ENCODE data around the gene VPS13C.

VPS13C gene

GRCh38 chr15:62083194-62084154 lies 23.2 kb upstream of the VPS13C start:
- no peak for DNase-seq (ENCODE audit: extremely low spot score)
- TF ChIP-seq ELF4 (IDR thresholded peaks at IDR 0.05): no peak
- no peak for TF ChIP-seq BHLHE40 (IDR thresholded peaks at IDR 0.05; ENCODE audit: borderline replicate concordance)
- TF ChIP-seq ZNF384 (IDR thresholded peaks at IDR 0.05): no peak
- TF ChIP-seq SUZ12 (IDR thresholded peaks at IDR 0.05): no peak
- no peak for TF ChIP-seq LEF1 (IDR thresholded peaks at IDR 0.05; ENCODE audit: borderline replicate concordance)
- no peak for TF ChIP-seq SP1 (IDR thresholded peaks at IDR 0.05)
- no peak for TF ChIP-seq L3MBTL2 (conservative IDR thresholded peaks at IDR 0.05)
- no peak for TF ChIP-seq TARDBP (IDR thresholded peaks at IDR 0.05)
- TF ChIP-seq NFRKB (IDR thresholded peaks at IDR 0.05): no peak
- ChIA-PET POLR2A (no interaction called here), CTCF (no interaction called here)

- CTCF ChIA-PET: no interaction called here
- POLR2A ChIA-PET: no interaction called here
- DNase-seq (ENCODE audit: extremely low spot score): no peak
- TF ChIP-seq PKNOX1 (IDR thresholded peaks at IDR 0.05): no peak
- TF ChIP-seq LEF1 (IDR thresholded peaks at IDR 0.05; ENCODE audit: borderline replicate concordance): no peak
- no peak for TF ChIP-seq ELF4 (IDR thresholded peaks at IDR 0.05)
- TF ChIP-seq SP1 (IDR thresholded peaks at IDR 0.05): no peak
- no peak for TF ChIP-seq TARDBP (IDR thresholded peaks at IDR 0.05)
- no peak for TF ChIP-seq FOXM1 (IDR thresholded peaks at IDR 0.05; ENCODE audit: borderline replicate concordance)
Measured at GRCh38 chr15:62079594-62079993, 19.3 kb upstream of the VPS13C start.

- DNase-seq (ENCODE audit: extremely low spot score): no peak
- no peak for TF ChIP-seq SP1 (IDR thresholded peaks at IDR 0.05)
- TF ChIP-seq ZNF384 (IDR thresholded peaks at IDR 0.05): peak; percentile 74
- ChIA-PET CTCF (no interaction called here), POLR2A (no interaction called here)
Measured at GRCh38 chr15:62075595-62076277, 15.5 kb upstream of the VPS13C start.

GRCh38 chr15:62071711-62072308 lies 11.6 kb upstream of the VPS13C start:
- TF ChIP-seq FOXA1 (IDR thresholded peaks at IDR 0.05): no peak
- TF ChIP-seq SP1 (IDR thresholded peaks at IDR 0.05): no peak
- TF ChIP-seq FOXM1 (IDR thresholded peaks at IDR 0.05; ENCODE audit: borderline replicate concordance): no peak
- no peak for TF ChIP-seq HDGF (IDR thresholded peaks at IDR 0.05; ENCODE audit: borderline replicate concordance)
- no peak for TF ChIP-seq TARDBP (IDR thresholded peaks at IDR 0.05)
- no peak for TF ChIP-seq SUZ12 (IDR thresholded peaks at IDR 0.05)
- TF ChIP-seq L3MBTL2 (conservative IDR thresholded peaks at IDR 0.05): no peak
- no peak for TF ChIP-seq CTBP1 (IDR thresholded peaks at IDR 0.05; ENCODE audit: borderline replicate concordance)
- TF ChIP-seq ZNF384 (IDR thresholded peaks at IDR 0.05): no peak
- TF ChIP-seq ELF4 (IDR thresholded peaks at IDR 0.05): no peak
- no peak for TF ChIP-seq FOXK2 (IDR thresholded peaks at IDR 0.05)
- TF ChIP-seq PKNOX1 (IDR thresholded peaks at IDR 0.05): no peak
- no peak for TF ChIP-seq ARNT (IDR thresholded peaks at IDR 0.05)
- no peak for TF ChIP-seq NFRKB (IDR thresholded peaks at IDR 0.05)
- no peak for TF ChIP-seq BHLHE40 (IDR thresholded peaks at IDR 0.05; ENCODE audit: borderline replicate concordance)
- TF ChIP-seq LEF1 (IDR thresholded peaks at IDR 0.05; ENCODE audit: borderline replicate concordance): no peak
- POLR2A ChIA-PET: no interaction called here
- DNase-seq (ENCODE audit: extremely low spot score): no peak
- CTCF ChIA-PET: interaction anchor here (0.6 kb wide), 1 partner anchor 9 kb away, joined by 4 read pairs; no protein-coding TSS in a partner anchor

GRCh38 chr15:62069551-62069950 lies 9.3 kb upstream of the VPS13C start:
- ChIA-PET POLR2A (interaction anchor here (0.9 kb wide), 1 partner anchor 9 kb away, joined by 3 read pairs; the partner anchor contains the start of gene VPS13C), CTCF (interaction anchor here (0.5 kb wide), 1 partner anchor 9 kb away, joined by 3 read pairs; the partner anchor contains the start of gene VPS13C)
- TF ChIP-seq PKNOX1 (IDR thresholded peaks at IDR 0.05): no peak
- no peak for TF ChIP-seq ZNF384 (IDR thresholded peaks at IDR 0.05)
- no peak for TF ChIP-seq LEF1 (IDR thresholded peaks at IDR 0.05; ENCODE audit: borderline replicate concordance)
- TF ChIP-seq BHLHE40 (IDR thresholded peaks at IDR 0.05; ENCODE audit: borderline replicate concordance): no peak
- DNase-seq (ENCODE audit: extremely low spot score): no peak

- ChIA-PET CTCF (interaction anchor here (1.3 kb wide), 1 partner anchor 9 kb away, joined by 4 read pairs; the partner anchor contains the start of gene VPS13C), POLR2A (no interaction called here)
- no peak for DNase-seq (ENCODE audit: extremely low spot score)
- TF ChIP-seq SUZ12 (IDR thresholded peaks at IDR 0.05) (no peak), SP1 (IDR thresholded peaks at IDR 0.05) (no peak), PKNOX1 (IDR thresholded peaks at IDR 0.05) (no peak), FOXK2 (IDR thresholded peaks at IDR 0.05) (no peak), CTBP1 (IDR thresholded peaks at IDR 0.05; ENCODE audit: borderline replicate concordance) (no peak), ZNF384 (IDR thresholded peaks at IDR 0.05) (no peak), LEF1 (IDR thresholded peaks at IDR 0.05; ENCODE audit: borderline replicate concordance) (no peak), TARDBP (IDR thresholded peaks at IDR 0.05) (no peak), L3MBTL2 (conservative IDR thresholded peaks at IDR 0.05) (no peak), FOXM1 (IDR thresholded peaks at IDR 0.05; ENCODE audit: borderline replicate concordance) (no peak)
Measured at GRCh38 chr15:62068810-62069167, 8.5 kb upstream of the VPS13C start.
